Bronchial epithelial cell (primary cell): ENCODE data around the gene CCDC15. TPM values are rescaled to one million over a fixed set of nuclear protein-coding genes. Genes with fewer than 3 reads are reported as not detected.
"Not testable (repeated sequence)": the region's sequence is repeated elsewhere in the genome, so short reads cannot be mapped to it uniquely, and the experiment has no call there.

Source experiments
- DNase-seq: peaks from one replicate; pipeline ENCODE4 v3.0.0-alpha.2; 2010; ENCODE audit warnings: low read depth
- FAIRE-seq: peaks from 2 replicates; lab custom pipeline; 2011; peaks lifted over from hg19 to GRCh38; lab: Jason Lieb, UNC
- H3K27me3 ChIP-seq: 2 replicates; pipeline ENCODE4 v1.5.1; 2011; ENCODE audit warnings: low read length; ENCODE audit not compliant: control insufficient read depth, insufficient read depth
- H3K36me3 ChIP-seq: 2 replicates; pipeline ENCODE4 v1.5.1; 2011; ENCODE audit warnings: low read length; ENCODE audit not compliant: control insufficient read depth, insufficient read depth
- H3K4me3 ChIP-seq: 2 replicates; pipeline ENCODE4 v1.5.1; 2011; ENCODE audit warnings: mild to moderate bottlenecking, low read depth, low read length, control low read depth
- total RNA-seq: library from RNA; depleted of rRNA; stranded (reverse); fragments of >200 nt; gene quantifications from 2 replicates; pipeline ENCODE4 v1.2.1, GENCODE V29; 2014
- TF ChIP-seq, protein P1 (sequence below): IDR thresholded peaks from 2 replicates; pipeline ENCODE4 v1.5.1; 2011; ENCODE audit warnings: mild to moderate bottlenecking, moderate library complexity, low read length, control low read depth, inconsistent platforms; ENCODE audit not compliant: insufficient read depth, severe bottlenecking

Gene CCDC15
- total RNA-seq, 1 donor from 2014 or later = 1.1 TPM

DNA sequence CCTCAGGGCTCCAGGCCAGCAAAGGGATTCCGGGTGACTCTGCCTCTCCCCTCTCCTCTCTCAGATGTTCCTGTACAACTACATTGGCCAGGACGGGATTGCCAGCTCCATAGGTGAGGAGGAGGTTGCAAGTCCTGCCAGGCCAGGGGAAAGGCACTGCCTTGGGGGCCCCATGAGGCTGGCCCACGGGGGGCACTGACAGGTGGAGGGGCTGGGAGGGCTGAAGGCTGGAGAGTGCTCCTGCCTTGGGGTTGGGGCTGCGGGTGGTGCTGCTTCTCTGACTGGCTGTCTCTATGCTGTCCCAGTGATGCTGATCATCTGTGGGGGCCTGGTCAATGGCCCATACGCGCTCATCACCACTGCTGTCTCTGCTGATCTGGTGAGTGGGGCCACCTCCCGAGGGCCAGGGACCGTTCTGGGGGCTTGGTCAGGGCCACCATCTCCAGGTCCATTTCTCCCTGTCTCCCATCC lies 130.8 kb downstream of the CCDC15 start:
- H3K36me3 ChIP-seq = peaks cover 12% of the 10 kb centered on the region
- H3K27me3 ChIP-seq = no peaks in the 10 kb centered on the region
- FAIRE-seq (no peak), DNase-seq (no peak)
- TF ChIP-seq, protein P1, sequence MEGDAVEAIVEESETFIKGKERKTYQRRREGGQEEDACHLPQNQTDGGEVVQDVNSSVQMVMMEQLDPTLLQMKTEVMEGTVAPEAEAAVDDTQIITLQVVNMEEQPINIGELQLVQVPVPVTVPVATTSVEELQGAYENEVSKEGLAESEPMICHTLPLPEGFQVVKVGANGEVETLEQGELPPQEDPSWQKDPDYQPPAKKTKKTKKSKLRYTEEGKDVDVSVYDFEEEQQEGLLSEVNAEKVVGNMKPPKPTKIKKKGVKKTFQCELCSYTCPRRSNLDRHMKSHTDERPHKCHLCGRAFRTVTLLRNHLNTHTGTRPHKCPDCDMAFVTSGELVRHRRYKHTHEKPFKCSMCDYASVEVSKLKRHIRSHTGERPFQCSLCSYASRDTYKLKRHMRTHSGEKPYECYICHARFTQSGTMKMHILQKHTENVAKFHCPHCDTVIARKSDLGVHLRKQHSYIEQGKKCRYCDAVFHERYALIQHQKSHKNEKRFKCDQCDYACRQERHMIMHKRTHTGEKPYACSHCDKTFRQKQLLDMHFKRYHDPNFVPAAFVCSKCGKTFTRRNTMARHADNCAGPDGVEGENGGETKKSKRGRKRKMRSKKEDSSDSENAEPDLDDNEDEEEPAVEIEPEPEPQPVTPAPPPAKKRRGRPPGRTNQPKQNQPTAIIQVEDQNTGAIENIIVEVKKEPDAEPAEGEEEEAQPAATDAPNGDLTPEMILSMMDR = no peak
- H3K4me3 ChIP-seq = no peak overlapping the region

DNA sequence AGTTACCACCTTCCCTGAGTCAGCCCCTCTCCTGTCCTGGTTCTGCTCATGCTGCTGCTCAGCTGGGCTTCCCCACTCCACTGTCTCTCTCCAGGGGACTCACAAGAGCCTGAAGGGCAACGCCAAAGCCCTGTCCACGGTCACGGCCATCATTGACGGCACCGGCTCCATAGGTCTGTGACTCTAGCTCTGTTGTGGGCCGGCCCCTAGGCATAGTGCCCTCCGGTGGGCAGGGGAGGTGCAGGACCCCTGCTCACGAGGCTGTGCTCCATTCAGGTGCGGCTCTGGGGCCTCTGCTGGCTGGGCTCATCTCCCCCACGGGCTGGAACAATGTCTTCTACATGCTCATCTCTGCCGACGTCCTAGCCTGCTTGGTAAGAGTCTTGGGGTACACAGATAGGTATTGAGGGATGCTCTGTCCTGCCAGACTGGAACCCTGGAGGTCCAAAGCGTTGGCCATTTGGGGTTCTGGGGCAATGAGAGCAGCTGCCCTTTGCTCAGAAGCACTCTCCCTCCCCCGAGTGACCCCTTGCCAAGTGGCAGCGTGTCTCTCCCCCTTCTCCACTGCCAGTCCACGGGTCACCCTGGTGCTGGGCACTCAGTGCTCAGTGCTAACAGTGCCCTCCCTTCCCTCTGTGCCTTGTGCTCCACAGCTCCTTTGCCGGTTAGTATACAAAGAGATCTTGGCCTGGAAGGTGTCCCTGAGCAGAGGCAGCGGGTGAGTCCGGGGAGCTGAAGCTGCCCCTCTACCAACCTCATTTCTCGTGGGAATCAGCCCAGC lies 131.5 kb downstream of the CCDC15 start:
- FAIRE-seq (no peak), DNase-seq (no peak)
- TF ChIP-seq, protein P1 = no peak
- H3K4me3 ChIP-seq = no peak overlapping the region
- H3K27me3 ChIP-seq = no peaks in the 10 kb centered on the region
- peaks cover 12% of the 10 kb centered on the region for H3K36me3 ChIP-seq

GRCh38 chr11:125086633-125087296 lies 132.8 kb downstream of the CCDC15 start:
- no peak for DNase-seq
- Histone ChIP-seq H3K27me3 (no peaks in the 10 kb centered on the region), H3K4me3 (no peak overlapping the region), H3K36me3 (peaks cover 12% of the 10 kb centered on the region)
- FAIRE-seq = peak; percentile 64
- TF ChIP-seq, protein P1 = no peak

- TF ChIP-seq, protein P1 = no peak
- Histone ChIP-seq H3K27me3 (no peaks in the 10 kb centered on the region), H3K4me3 (no peak overlapping the region), H3K36me3 (peaks cover 12% of the 10 kb centered on the region)
- FAIRE-seq (no peak), DNase-seq (no peak)
Observed at GRCh38 chr11:125088123-125088522, 134.1 kb downstream of the CCDC15 start.

- FAIRE-seq = no peak
- TF ChIP-seq, protein P1 = no peak
- no peak for DNase-seq
Observed at GRCh38 chr11:125088576-125089455, 134.8 kb downstream of the CCDC15 start.

GRCh38 chr11:125089481-125089880 lies 135.5 kb downstream of the CCDC15 start:
- DNase-seq, H3K4me3 ChIP-seq, H3K27me3 ChIP-seq, FAIRE-seq: not testable (repeated sequence)
- peaks cover 12% of the 10 kb centered on the region for H3K36me3 ChIP-seq

More at GRCh38 chr11:125088576-125089455, 134.8 kb downstream of the CCDC15 start:
- H3K27me3 ChIP-seq = no peaks in the 10 kb centered on the region
- H3K36me3 ChIP-seq = peaks cover 12% of the 10 kb centered on the region
- H3K4me3 ChIP-seq = no peak overlapping the region

GRCh38 chr11:125090151-125090550 lies 136.1 kb downstream of the CCDC15 start:
- not testable (repeated sequence) for FAIRE-seq, H3K4me3 ChIP-seq, DNase-seq, H3K27me3 ChIP-seq
- H3K36me3 ChIP-seq = peaks cover 11% of the 10 kb centered on the region
